Activated CD8-positive, alpha-beta memory T cell treated with anti-CD3 and anti-CD28 coated beads, Interleukin-2, amount 10 ng/mL, durations not matched to agents 7 days and 5 days (primary cell): ENCODE data around the gene CMTM2. TPM values are rescaled to one million over a fixed set of nuclear protein-coding genes. Genes with fewer than 3 reads are reported as not detected.

Source experiments
- ATAC-seq: fragments of 150-1000 bp; cut with Tn5 transposase; one replicate; pipeline ENCODE4 v1.10.0; 2021; ENCODE audit warnings: moderate library complexity
- CTCF ChIA-PET: fragments of 350-600 bp; sonication (Branson Sonifier 250); formaldehyde crosslinking; loops from one replicate; lab custom pipeline; 2021; ENCODE audit warnings: antibody characterized with exemption; lab: Charles Lee
- DNase-seq: peaks from one replicate; pipeline ENCODE4 v3.0.0-alpha.2; 2020
- H3K27ac Mint-ChIP-seq: one replicate; pipeline ENCODE4 v1.8.0; 2021; ENCODE audit warnings: mild to moderate bottlenecking, mixed read lengths
- H3K27me3 Mint-ChIP-seq: one replicate; pipeline ENCODE4 v1.8.0; 2021; ENCODE audit warnings: mixed read lengths
- H3K36me3 Mint-ChIP-seq: one replicate; pipeline ENCODE4 v1.8.0; 2021; ENCODE audit warnings: mild to moderate bottlenecking, mixed read lengths
- H3K4me1 Mint-ChIP-seq: one replicate; pipeline ENCODE4 v1.8.0; 2021; ENCODE audit warnings: mixed read lengths
- H3K4me3 Mint-ChIP-seq: one replicate; pipeline ENCODE4 v1.8.0; 2021; ENCODE audit warnings: mild to moderate bottlenecking, moderate library complexity, mixed read lengths
- H3K9me3 Mint-ChIP-seq: one replicate; pipeline ENCODE4 v1.8.0; 2022; ENCODE audit warnings: low read depth, mixed read lengths
- total RNA-seq, 2 experiments: library from RNA; stranded (reverse); gene quantifications; one replicate each; pipeline ENCODE4 v1.2.3, GENCODE V29; 2021

The CMTM2 gene
- total RNA-seq, 2 experiments from 2014 or later, result 1.1 to 1.6 TPM

- Mint-ChIP-seq H3K27ac (peak overlapping the region; percentile 7), H3K9me3 (no peaks in the 10 kb centered on the region), H3K36me3 (peaks cover under 1% of the 10 kb centered on the region), H3K4me1 (peaks cover 42% of the 10 kb centered on the region), H3K4me3 (no peak overlapping the region), H3K27me3 (no peaks in the 10 kb centered on the region)
- ATAC-seq, result no peak
- CTCF ChIA-PET, result interaction anchor here (0.7 to 1.8 kb wide), 3 partner anchors 35 to 43 kb away, joined by 3 to 6 read pairs (median 4); no protein-coding TSS in a partner anchor
- DNase-seq, result no peak
Measured at GRCh38 chr16:66547101-66547989, 31.9 kb upstream of the CMTM2 start.

- peaks cover 4% of the 10 kb centered on the region for H3K36me3 Mint-ChIP-seq
- H3K9me3 Mint-ChIP-seq, result no peaks in the 10 kb centered on the region
- H3K4me3 Mint-ChIP-seq, result no peak overlapping the region
- peaks cover 47% of the 10 kb centered on the region for H3K4me1 Mint-ChIP-seq
- peak overlapping the region; percentile 57 for H3K27ac Mint-ChIP-seq
- CTCF ChIA-PET, result interaction anchor here (0.7 to 1.0 kb wide), 2 partner anchors 36 to 56 kb away, joined by 3 to 4 read pairs; no protein-coding TSS in a partner anchor
- H3K27me3 Mint-ChIP-seq, result no peaks in the 10 kb centered on the region
- ATAC-seq (no peak), DNase-seq (no peak)
Measured at GRCh38 chr16:66548068-66548467, 31.2 kb upstream of the CMTM2 start.

GRCh38 chr16:66548868-66549267 is 30.4 kb upstream of the CMTM2 start:
- Mint-ChIP-seq H3K27me3 (no peaks in the 10 kb centered on the region), H3K4me1 (peaks cover 54% of the 10 kb centered on the region), H3K9me3 (no peaks in the 10 kb centered on the region), H3K36me3 (peaks cover 12% of the 10 kb centered on the region), H3K27ac (peak overlapping the region; percentile 57), H3K4me3 (peak overlapping the region; percentile 80)
- DNase-seq, result no peak
- CTCF ChIA-PET, result interaction anchor here (0.6 to 1.2 kb wide), 4 partner anchors 16 to 60 kb away, joined by 3 to 4 read pairs (median 3); no protein-coding TSS in a partner anchor
- ATAC-seq, result no peak

- Mint-ChIP-seq H3K27ac (peak within 1 kb of the TSS; percentile 96), H3K4me1 (peaks cover 60% of the 10 kb centered on the region), H3K9me3 (no peaks in the 10 kb centered on the region), H3K27me3 (no peaks in the 10 kb centered on the region), H3K36me3 (peaks cover 18% of the 10 kb centered on the region), H3K4me3 (peak within 1 kb of the TSS; percentile 80)
- ATAC-seq (peak; percentile 38), DNase-seq (peak; percentile 66)
- CTCF ChIA-PET, result interaction anchor here (0.6 to 6.0 kb wide), 9 partner anchors 11 to 60 kb away, joined by 3 to 52 read pairs (median 4); no protein-coding TSS in a partner anchor
Measured at GRCh38 chr16:66549284-66550131, 29.8 kb upstream of the CMTM2 start, which contains the start of gene TK2. TSS of gene TK2 (minus strand) at chr16:66550122. CDS start at chr16:66550061, 61 bp downstream.

GRCh38 chr16:66551348-66551759 is 27.9 kb upstream of the CMTM2 start:
- Mint-ChIP-seq H3K9me3 (no peaks in the 10 kb centered on the region), H3K27me3 (no peaks in the 10 kb centered on the region), H3K4me3 (peak overlapping the region; percentile 98), H3K27ac (peak overlapping the region; percentile 96), H3K36me3 (peaks cover 34% of the 10 kb centered on the region), H3K4me1 (peaks cover 75% of the 10 kb centered on the region)
- CTCF ChIA-PET, result interaction anchor here (0.7 to 6.0 kb wide), 15 partner anchors 8 to 145 kb away, joined by 3 to 52 read pairs (median 10); no protein-coding TSS in a partner anchor
- DNase-seq (peak; percentile 80), ATAC-seq (peak; percentile 53)

GRCh38 chr16:66551788-66552285 is 27.4 kb upstream of the CMTM2 start:
- CTCF ChIA-PET, result interaction anchor here (0.7 to 6.0 kb wide), 20 partner anchors 9 to 145 kb away, joined by 3 to 52 read pairs (median 6); no protein-coding TSS in a partner anchor
- Mint-ChIP-seq H3K4me3 (peak overlapping the region; percentile 98), H3K27me3 (no peaks in the 10 kb centered on the region), H3K4me1 (peaks cover 79% of the 10 kb centered on the region), H3K36me3 (peaks cover 34% of the 10 kb centered on the region), H3K9me3 (no peaks in the 10 kb centered on the region), H3K27ac (peak overlapping the region; percentile 96)
- peak; percentile 6 for ATAC-seq
- no peak for DNase-seq

GRCh38 chr16:66552286-66553177 is 26.7 kb upstream of the CMTM2 start, which contains the start of gene CKLF:
TSS of gene CKLF (plus strand) at chr16:66552576. CDS start at chr16:66552716, 140 bp downstream.
- Mint-ChIP-seq H3K9me3 (no peaks in the 10 kb centered on the region), H3K27me3 (no peaks in the 10 kb centered on the region), H3K4me1 (peaks cover 80% of the 10 kb centered on the region), H3K27ac (peak within 1 kb of the TSS; percentile 96), H3K4me3 (peak within 1 kb of the TSS; percentile 98), H3K36me3 (peaks cover 37% of the 10 kb centered on the region)
- CTCF ChIA-PET, result interaction anchor here (0.7 to 6.0 kb wide), 19 partner anchors 9 to 146 kb away, joined by 3 to 52 read pairs (median 6); no protein-coding TSS in a partner anchor
- peak; percentile 94 for DNase-seq
- peak; percentile 74 for ATAC-seq

- H3K36me3 Mint-ChIP-seq, result peaks cover 42% of the 10 kb centered on the region
- no peaks in the 10 kb centered on the region for H3K9me3 Mint-ChIP-seq
- H3K27ac Mint-ChIP-seq, result peak overlapping the region; percentile 96
- H3K4me3 Mint-ChIP-seq, result peak overlapping the region; percentile 98
- ATAC-seq (no peak), DNase-seq (no peak)
- peaks cover 79% of the 10 kb centered on the region for H3K4me1 Mint-ChIP-seq
- CTCF ChIA-PET, result interaction anchor here (1.0 to 6.0 kb wide), 12 partner anchors 10 to 277 kb away, joined by 3 to 52 read pairs (median 16); partner anchors contain the start of gene NAE1
- no peaks in the 10 kb centered on the region for H3K27me3 Mint-ChIP-seq
Measured at GRCh38 chr16:66553223-66553622, 26.0 kb upstream of the CMTM2 start.

GRCh38 chr16:66554021-66554420 is 25.2 kb upstream of the CMTM2 start:
- DNase-seq (no peak), ATAC-seq (no peak)
- Mint-ChIP-seq H3K36me3 (peaks cover 50% of the 10 kb centered on the region), H3K27me3 (no peaks in the 10 kb centered on the region), H3K27ac (peak overlapping the region; percentile 96), H3K4me3 (peak overlapping the region; percentile 98), H3K4me1 (peaks cover 79% of the 10 kb centered on the region), H3K9me3 (no peaks in the 10 kb centered on the region)
- CTCF ChIA-PET, result interaction anchor here (1.0 to 6.0 kb wide), 7 partner anchors 9 to 277 kb away, joined by 3 to 52 read pairs (median 16); partner anchors contain the start of gene NAE1

GRCh38 chr16:66554495-66554894 is 24.8 kb upstream of the CMTM2 start:
- H3K4me3 Mint-ChIP-seq, result peak overlapping the region; percentile 98
- DNase-seq (no peak), ATAC-seq (no peak)
- H3K4me1 Mint-ChIP-seq, result peaks cover 80% of the 10 kb centered on the region
- peaks cover 51% of the 10 kb centered on the region for H3K36me3 Mint-ChIP-seq
- peak overlapping the region; percentile 96 for H3K27ac Mint-ChIP-seq
- CTCF ChIA-PET, result interaction anchor here (1.0 to 6.0 kb wide), 6 partner anchors 9 to 148 kb away, joined by 3 to 52 read pairs (median 12); no protein-coding TSS in a partner anchor
- H3K27me3 Mint-ChIP-seq, result no peaks in the 10 kb centered on the region
- no peaks in the 10 kb centered on the region for H3K9me3 Mint-ChIP-seq

GRCh38 chr16:66560107-66560506 is 19.2 kb upstream of the CMTM2 start:
- Mint-ChIP-seq H3K4me1 (peaks cover 86% of the 10 kb centered on the region), H3K4me3 (peak overlapping the region; percentile 24), H3K36me3 (peaks cover 66% of the 10 kb centered on the region), H3K27me3 (no peaks in the 10 kb centered on the region), H3K27ac (peak overlapping the region; percentile 52), H3K9me3 (no peaks in the 10 kb centered on the region)
- CTCF ChIA-PET, result interaction anchor here (1.0 to 1.8 kb wide), 2 partner anchors 38 to 154 kb away, joined by 5 to 6 read pairs; no protein-coding TSS in a partner anchor
- DNase-seq (no peak), ATAC-seq (no peak)
